Breast epithelium (tissue), 4 donors: Measurements from ENCODE around the gene AMIGO1. TPM values are rescaled to one million over a fixed set of nuclear protein-coding genes. Genes with fewer than 3 reads are reported as not detected.

ENCODE experiments used
- DNase-seq, 2 donors: peaks; one replicate each; pipeline ENCODE4 v3.0.0-alpha.2; 2019; ENCODE audit warnings: low spot score in 2 of 2
- H3K27ac ChIP-seq, 2 donors: fragments of 200-600 bp; sonication (generic) in 1 of 2; one replicate each; pipeline ENCODE4 v1.5.1; 2016 to 2019; ENCODE audit warnings: mild to moderate bottlenecking in 1 of 2
- H3K27me3 ChIP-seq, 2 donors: fragments of 200-600 bp; sonication (generic) in 1 of 2; one replicate each; pipeline versions ENCODE4 v1.5.1 to v1.6.0; 2017 to 2019; ENCODE audit warnings: control low read depth in 1 of 2, mild to moderate bottlenecking in 1 of 2
- H3K36me3 ChIP-seq: fragments of 200-600 bp; one replicate; pipeline ENCODE4 v1.5.1; 2019
- H3K4me1 ChIP-seq, 2 donors: fragments of 200-600 bp; sonication (generic); one replicate each; pipeline ENCODE4 v1.5.1; 2016 to 2019; ENCODE audit warnings: control low read depth in 1 of 2
- H3K4me3 ChIP-seq, 3 donors: fragments of 200-600 bp; sonication (generic); 1 replicate in 2 of 3; 2 replicates in 1 of 3; pipeline ENCODE4 v1.5.1; 2016 to 2019; ENCODE audit warnings: mild to moderate bottlenecking in 3 of 3, moderate library complexity in 2 of 3
- H3K9me3 ChIP-seq, 2 donors: fragments of 200-600 bp; sonication (generic) in 1 of 2; one replicate each; pipeline ENCODE4 v1.5.1; 2016 to 2019; ENCODE audit warnings: control low read depth in 1 of 2
- POLR2A ChIP-seq: fragments of 450-650 bp; IDR thresholded peaks from one replicate; pipeline ENCODE4 v1.6.1; 2016; ENCODE audit warnings: antibody characterized with exemption, mild to moderate bottlenecking, moderate library complexity
- POLR2AphosphoS5 ChIP-seq, 3 donors: sonication (generic); formaldehyde crosslinking; IDR thresholded peaks; one replicate each; pipeline ENCODE4 v1.6.1; 2017; ENCODE audit warnings: antibody characterized with exemption in 3 of 3
- intact Hi-C: fragments of 100-400 bp; cut with DNase I; formaldehyde crosslinking; loops from one replicate; pipeline ENCODE4 v1.15.1; 2023; ENCODE audit warnings: low total_unique reads
- total RNA-seq, 3 donors: library from RNA; depleted of rRNA; stranded (reverse); fragments of >200 nt; gene quantifications; one replicate each; pipeline ENCODE4 v1.1.0, GENCODE V29; 2016
- TF ChIP-seq, protein P1 (sequence below), 3 donors: fragments of 450-650 bp; IDR thresholded peaks; one replicate each; pipeline ENCODE4 v1.5.1; 2016 to 2017; ENCODE audit warnings: antibody characterized with exemption in 3 of 3, mild to moderate bottlenecking in 3 of 3, moderate library complexity in 3 of 3

AMIGO1 gene
- total RNA-seq, 3 donors from 2014 or later: 3.0 to 9.5 (median 6.4) TPM

DNA sequence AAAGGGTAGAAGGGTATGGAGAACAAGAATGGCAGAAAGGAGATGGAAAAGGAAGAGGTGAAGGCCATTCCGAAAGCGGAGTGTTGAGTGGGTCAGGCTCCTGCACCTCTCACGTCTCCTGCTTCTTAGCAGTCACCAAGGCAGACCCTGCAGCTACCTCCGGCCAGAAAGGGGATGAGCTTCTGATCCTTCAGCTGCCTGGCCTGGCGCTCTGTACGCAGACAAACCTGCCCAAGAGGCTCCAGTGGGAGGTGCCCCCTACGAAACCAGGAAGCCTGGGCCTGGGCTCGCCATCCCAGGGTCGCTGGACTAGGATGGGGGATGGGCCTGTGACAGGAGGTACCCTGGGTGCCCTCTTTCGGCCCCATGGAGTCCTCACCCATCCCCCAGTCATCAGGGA lies 33.1 kb upstream of the AMIGO1 start:
- H3K4me1 ChIP-seq: peaks cover 0 to 7% of the 10 kb centered on the region in 2 donors
- H3K27me3 ChIP-seq: no peaks in the 10 kb centered on the region
- H3K9me3 ChIP-seq: no peaks in the 10 kb centered on the region
- no peak overlapping the region for H3K27ac ChIP-seq
- intact Hi-C loops: loop anchor here (10.0 kb wide), 1 partner anchor 222 kb away; the partner anchor contains the start of gene EPS8L3
- no peak overlapping the region for H3K4me3 ChIP-seq
- no peak for DNase-seq
- H3K36me3 ChIP-seq: no peaks in the 10 kb centered on the region
- TF ChIP-seq, protein P1, sequence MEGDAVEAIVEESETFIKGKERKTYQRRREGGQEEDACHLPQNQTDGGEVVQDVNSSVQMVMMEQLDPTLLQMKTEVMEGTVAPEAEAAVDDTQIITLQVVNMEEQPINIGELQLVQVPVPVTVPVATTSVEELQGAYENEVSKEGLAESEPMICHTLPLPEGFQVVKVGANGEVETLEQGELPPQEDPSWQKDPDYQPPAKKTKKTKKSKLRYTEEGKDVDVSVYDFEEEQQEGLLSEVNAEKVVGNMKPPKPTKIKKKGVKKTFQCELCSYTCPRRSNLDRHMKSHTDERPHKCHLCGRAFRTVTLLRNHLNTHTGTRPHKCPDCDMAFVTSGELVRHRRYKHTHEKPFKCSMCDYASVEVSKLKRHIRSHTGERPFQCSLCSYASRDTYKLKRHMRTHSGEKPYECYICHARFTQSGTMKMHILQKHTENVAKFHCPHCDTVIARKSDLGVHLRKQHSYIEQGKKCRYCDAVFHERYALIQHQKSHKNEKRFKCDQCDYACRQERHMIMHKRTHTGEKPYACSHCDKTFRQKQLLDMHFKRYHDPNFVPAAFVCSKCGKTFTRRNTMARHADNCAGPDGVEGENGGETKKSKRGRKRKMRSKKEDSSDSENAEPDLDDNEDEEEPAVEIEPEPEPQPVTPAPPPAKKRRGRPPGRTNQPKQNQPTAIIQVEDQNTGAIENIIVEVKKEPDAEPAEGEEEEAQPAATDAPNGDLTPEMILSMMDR (IDR thresholded peaks at IDR 0.05): no peak
- TF ChIP-seq POLR2A: no peak
- no peak for TF ChIP-seq POLR2AphosphoS5 (IDR thresholded peaks at IDR 0.05)

DNA sequence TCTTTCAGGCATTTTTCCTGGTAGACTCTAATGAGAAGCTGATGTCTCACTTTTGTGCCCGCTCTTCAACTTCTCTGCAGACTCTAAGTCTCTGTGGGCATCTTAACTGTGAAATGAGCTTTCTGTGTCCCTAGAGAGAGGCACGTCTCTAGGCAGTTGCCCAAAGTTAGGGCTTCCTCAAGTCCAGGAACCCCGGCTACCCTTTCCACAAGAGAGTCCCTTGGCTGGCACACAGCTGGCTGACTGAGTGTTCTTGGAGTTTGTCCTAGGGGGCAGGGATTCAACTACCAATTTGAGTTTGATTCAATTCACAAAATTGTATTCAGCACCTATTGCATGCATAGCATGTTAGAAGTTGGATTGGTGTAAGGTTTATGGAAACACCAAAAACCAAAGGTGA lies 31.6 kb upstream of the AMIGO1 start:
- intact Hi-C loops: loop anchor here (10.0 kb wide), 1 partner anchor 224 kb away; the partner anchor contains the start of gene EPS8L3
- no peak for DNase-seq
- Histone ChIP-seq H3K27ac (no peak overlapping the region), H3K4me1 (no peaks in the 10 kb centered on the region), H3K27me3 (no peaks in the 10 kb centered on the region), H3K4me3 (no peak overlapping the region), H3K9me3 (no peaks in the 10 kb centered on the region), H3K36me3 (no peaks in the 10 kb centered on the region)
- TF ChIP-seq POLR2A (no peak), POLR2AphosphoS5 (IDR thresholded peaks at IDR 0.05) (no peak)
- TF ChIP-seq, protein P1 (IDR thresholded peaks at IDR 0.05): no peak

DNA sequence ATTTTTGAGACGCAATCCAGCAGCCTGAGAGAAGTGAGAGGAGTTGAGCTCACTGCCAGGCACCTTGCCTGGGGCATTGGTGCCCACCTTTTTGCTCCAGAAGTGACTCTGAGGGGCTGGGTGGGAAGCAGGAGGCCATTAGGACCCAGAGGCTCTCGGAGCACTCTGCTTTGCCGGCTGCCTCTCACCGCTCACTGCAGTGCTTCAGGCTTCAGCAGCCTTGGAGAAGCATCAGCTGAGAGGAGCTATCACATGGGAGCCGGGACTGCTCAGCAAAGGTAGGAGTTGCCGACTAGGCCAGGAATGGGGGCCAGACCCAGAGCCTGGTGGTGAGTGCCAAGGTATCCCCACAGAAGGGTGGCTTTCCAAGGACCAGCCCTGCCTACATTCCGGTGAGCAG lies 30.1 kb upstream of the AMIGO1 start, which contains the start of gene GPR61:
Gene GPR61 (plus strand): TSS at position 197 of the 400 bp plus-strand sequence. CDS start 3,151 bp downstream, outside the sequence.
- Histone ChIP-seq H3K27ac (no peak within 1 kb of the TSS), H3K36me3 (no peaks in the 10 kb centered on the region), H3K9me3 (no peaks in the 10 kb centered on the region), H3K4me3 (no peak within 1 kb of the TSS), H3K27me3 (no peaks in the 10 kb centered on the region), H3K4me1 (no peaks in the 10 kb centered on the region)
- TF ChIP-seq POLR2AphosphoS5 (IDR thresholded peaks at IDR 0.05) (no peak), POLR2A (no peak)
- TF ChIP-seq, protein P1 (IDR thresholded peaks at IDR 0.05): no peak
- intact Hi-C loops: loop anchor here (10.0 kb wide), 1 partner anchor 225 kb away; the partner anchor contains the start of gene EPS8L3
- no peak for DNase-seq

DNA sequence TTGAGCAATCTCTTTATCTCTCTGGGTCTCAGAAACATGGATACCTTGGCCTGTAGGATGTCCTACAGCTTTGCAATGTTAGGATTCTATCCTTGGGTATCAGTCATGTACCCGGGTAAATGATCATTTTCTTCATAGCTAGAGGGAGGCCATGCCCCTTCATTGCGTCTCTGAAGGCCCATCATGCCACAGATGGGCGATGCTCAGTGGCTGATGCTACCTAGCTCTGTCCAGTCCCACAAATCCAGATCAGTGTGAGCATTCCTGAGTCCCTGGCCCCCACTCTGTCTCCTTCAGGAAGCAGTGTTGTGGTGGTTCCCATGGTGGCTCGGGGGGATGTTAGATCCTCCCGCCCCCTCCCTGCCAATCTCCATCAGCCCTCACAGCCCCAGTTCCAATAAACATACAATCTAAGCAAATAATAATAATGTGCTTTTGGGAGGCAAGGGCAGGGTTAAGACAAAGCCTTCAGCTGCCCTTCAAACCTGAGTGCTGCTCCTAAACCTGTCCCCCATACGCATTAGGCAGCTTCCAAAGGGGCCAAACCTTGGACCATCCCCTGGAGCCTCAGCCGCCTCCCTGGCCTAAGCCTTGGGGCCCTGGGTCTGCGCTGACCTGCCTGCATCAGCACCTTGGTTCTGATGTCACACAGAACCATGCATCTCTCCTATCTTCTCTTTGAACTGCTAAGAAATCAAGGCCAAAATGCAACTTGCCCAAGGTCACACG lies 29.5 kb upstream of the AMIGO1 start:
- Histone ChIP-seq H3K27ac (no peak overlapping the region), H3K4me3 (no peak overlapping the region), H3K36me3 (no peaks in the 10 kb centered on the region), H3K9me3 (no peaks in the 10 kb centered on the region), H3K27me3 (no peaks in the 10 kb centered on the region), H3K4me1 (no peaks in the 10 kb centered on the region)
- intact Hi-C loops: no loop called here
- DNase-seq: no peak
- TF ChIP-seq, protein P1 (IDR thresholded peaks at IDR 0.05): no peak
- TF ChIP-seq POLR2A: no peak
- no peak for TF ChIP-seq POLR2AphosphoS5 (IDR thresholded peaks at IDR 0.05)

DNA sequence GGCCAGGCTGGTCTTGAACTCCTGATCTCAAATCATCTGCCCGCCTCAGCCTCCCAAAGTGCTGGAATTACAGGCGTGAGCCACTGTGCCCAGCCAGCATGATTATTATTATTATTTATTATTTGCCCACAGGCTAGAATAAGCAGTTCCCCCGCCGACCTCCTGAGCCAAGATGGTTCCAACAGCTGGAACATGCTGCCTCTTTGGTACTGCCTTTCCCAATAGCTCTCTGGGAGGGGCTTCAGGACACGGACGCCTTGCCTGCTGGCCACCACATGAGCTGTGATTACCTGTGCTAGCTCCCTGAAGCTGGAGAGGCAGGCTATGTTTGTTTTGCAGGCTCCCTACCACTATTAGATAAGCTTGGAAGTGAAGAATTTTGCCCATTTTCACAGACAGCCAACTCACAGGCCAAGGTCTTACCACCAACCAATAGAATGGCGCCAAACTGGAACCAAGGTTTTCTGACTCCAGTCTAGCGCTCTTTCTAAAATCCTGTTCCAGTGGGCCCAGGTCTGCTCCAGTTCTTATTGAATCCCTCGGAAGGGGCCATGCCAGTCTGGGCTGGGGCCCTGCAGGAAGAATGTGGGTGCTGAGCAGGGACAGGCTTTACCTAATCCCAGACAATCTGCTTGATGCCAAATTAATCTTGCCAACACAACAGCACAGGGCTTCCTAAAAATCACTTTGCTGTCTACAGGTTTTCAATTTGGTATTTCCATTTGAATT lies 28.1 kb upstream of the AMIGO1 start:
- DNase-seq: no peak
- Histone ChIP-seq H3K9me3 (no peaks in the 10 kb centered on the region), H3K27ac (no peak overlapping the region), H3K27me3 (no peaks in the 10 kb centered on the region), H3K4me3 (no peak overlapping the region), H3K36me3 (no peaks in the 10 kb centered on the region), H3K4me1 (no peaks in the 10 kb centered on the region)
- intact Hi-C loops: no loop called here
- TF ChIP-seq POLR2A (no peak), POLR2AphosphoS5 (IDR thresholded peaks at IDR 0.05) (no peak)
- TF ChIP-seq, protein P1 (IDR thresholded peaks at IDR 0.05): no peak
